Suppressor macrophage treated with lipopolysaccharide for 1 hour (primary cell): ENCODE measurements around the gene CRTC2.

ENCODE experiments used
- DNase-seq, 3 donors: peaks; one replicate each; pipeline ENCODE4 v3.0.0-alpha.2; 2020 to 2022

CRTC2 gene

DNA sequence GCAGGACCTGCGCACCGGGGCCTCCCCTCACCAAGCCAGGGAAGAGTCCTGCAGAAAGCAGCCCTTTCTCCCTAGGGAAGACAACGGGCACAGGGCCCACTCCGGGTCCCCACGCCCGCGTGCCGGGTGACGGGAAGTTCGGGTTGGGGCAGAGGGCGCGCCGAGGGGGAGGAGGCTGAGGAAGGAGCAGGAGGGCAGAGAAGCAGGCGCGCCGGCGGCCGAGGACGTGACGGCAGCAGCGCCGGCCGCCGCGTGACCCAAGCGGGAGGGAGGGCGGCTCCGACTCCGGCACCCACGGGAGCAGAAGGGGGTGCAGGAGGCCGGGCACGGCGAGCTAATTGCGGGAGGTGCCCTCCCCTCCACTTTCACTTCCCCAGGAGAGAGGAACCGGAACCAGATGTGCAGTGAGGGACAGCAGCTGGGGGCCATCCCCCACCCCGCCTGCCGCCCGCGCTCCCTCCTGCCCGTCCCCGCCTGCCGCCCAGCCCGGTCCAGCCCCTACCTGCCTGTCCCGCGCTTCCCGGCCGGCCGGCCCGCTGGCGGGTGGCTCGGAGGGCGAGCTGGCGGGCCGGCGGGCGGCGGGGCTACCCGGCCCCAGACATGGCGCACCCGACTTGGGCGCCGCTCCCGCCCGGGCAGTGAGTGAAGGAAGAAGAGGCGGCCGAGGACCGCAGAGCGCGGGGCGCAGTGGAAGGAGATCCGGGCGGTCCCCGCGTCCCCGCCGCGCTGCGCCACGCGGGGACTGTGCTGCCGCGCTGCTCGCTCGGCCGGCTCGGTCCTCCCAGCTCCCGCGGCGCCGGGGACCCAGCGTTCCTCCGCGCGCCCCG lies 12.4 kb downstream of the CRTC2 start:
- DNase-seq, result peak; percentile 97 to 98 (median 97)

DNA sequence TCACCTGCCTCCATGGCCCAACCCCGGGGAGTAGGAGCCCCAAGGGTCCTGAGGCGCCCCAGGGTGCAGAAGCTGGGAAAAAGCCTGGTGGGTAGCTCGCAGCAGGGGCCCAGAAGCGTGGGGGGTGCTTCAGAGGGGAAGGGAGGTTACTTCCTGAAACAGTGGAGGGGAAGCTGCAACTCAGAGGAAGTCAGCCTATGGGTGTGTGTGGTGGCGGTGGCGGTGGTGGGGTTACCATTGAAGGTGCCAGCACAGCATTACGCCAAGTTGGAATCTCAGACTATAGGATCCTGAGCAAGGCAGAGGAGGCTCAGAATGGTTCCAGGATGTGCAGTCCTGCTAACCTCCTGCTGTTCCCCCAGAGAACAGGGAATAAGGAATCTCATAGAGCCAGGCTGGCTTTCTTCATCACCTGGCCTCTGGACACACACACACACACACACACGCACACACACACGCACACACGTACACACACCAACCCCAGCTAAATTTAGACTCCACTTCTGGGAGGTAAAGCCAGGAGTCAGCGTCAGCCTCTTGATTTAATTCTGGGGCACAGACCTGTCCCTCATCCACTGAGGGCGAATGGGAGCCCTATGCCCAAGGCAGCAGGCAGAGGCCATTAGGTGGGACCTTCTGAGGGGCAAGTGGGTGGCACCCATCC lies 13.1 kb downstream of the CRTC2 start:
- peak; percentile 91 to 93 (median 92) for DNase-seq

DNA sequence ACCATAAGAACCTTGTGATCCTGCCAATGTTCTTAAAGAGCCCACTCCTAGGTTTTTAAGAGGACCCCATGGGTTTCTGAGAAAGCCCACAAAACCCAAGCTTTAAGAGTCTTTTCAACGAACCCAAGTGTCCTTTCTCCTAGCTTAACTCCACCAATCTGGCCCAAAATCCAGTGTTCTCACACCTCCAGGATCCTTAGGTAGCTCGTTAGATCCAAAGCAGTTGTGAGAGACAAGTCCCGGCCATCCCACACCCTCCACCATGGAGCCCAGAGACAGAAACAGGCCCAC lies 13.6 kb downstream of the CRTC2 start:
- no peak for DNase-seq

DNA sequence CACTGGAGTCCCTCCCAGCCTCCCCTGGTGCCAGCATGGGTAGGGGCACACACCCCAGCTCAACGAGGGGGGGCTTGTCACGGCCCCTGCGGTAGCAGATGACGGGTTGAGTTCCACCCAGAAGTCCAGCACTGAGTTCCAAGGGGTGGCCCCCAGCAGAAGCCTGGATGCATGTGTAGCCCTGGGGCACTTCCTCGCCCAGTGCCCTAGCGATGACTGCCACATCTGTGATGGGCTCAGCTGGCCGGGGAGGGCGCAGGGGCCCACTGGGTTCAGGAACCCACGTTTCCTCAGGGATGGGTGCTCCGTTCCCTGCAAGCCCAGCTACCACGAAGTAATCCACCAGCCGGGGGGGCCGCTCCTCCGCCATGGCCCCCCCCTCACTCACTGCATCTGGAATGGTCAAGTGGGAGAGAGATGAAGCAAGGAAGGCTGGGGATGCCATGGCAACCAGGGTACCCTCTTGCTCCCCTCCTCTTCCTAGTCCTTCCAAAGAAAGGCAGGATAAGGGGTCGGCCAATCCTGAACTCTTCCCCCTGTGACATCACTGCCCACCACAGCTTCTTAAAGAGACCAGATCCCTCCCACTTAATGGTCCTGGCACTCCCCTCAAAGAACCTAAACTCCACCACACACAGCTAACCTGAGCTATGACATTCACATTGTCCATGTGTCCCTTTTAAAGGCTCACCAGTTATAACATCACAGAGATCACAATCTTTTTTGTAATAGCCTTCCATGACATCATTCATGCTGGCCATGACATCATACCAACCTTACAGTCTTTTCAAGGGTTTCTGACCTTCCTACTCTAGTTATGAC lies 14.2 kb downstream of the CRTC2 start:
- peak; percentile 63 to 78 (median 77) for DNase-seq

DNA sequence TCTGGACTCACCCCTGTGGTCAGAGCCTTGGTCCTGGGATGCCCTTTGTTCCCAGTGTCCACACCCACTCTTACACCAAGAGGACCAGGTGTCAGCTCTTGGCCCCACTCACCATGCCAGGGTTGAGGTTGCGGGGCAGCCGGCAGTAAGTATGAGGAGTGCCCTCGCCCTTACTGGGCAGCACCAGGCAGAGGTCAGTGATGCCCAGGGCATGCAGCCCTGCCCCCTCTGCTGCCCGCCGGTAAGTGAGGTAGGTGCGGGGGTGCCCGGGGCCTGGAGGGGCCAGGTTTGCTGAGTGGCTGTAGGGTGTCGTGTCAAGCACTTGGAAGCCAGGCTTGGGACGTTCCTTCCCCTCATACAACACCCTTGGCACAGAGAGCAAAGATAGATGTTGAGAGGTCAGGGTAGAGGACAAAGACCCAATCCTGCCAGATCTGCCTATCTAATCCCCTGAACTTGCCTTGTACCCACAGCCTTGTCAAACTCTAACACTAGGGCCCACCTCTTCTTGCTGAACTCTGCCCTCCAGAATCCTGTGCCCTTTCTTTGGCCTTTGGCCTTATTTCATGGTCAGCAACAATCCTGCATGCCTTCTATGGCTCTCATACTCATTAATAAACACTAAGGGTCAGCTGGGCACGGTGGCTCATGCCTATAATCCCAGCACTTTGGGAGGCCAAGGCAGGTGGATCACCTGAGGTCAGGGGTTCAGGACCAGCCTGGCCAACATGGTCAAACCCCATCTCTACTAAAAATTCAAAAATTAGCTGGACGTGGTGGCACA lies 15.5 kb downstream of the CRTC2 start:
- no peak for DNase-seq

DNA sequence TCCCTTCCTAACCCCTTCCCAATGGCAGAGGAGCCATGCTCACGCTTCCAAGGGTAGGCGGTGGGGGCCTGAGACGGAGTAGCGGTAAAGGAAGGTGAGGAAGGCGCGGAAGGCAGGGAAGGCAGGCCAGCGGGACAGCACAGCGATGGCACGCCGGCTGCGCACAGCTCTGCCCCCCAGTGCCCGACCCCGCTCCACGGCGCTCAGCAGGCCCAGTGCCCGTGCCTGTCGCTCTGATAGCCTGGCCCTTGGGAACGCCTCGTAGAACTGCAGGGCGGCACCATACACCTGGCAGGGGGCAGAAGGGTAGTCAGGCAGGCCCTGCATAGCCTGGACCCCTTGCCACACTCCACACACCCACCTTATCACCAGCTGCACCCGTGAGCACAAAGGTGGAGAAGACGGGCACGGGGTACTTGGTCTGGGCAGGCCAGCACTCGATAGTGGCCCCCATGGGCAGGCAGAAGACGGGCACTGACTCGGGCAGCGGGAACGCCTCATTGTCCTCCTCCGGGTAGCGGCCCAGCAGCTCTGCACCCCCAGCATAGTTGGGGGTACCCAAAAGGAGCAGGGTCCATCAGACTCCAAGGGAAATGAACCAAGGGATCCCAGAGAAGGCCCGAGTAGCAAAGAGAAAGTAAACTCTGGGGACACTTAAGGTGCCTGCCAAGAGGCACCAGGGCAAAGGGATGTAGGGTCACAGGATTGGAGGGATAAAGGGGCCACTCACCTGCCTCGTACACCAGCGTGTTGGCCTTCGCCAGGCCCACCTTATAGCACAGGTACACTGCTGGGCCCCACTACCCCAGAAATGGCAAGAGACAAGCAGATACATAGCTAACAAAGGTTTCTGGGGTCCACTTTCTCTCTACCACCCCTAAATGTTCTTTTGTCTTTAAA lies 16.3 kb downstream of the CRTC2 start:
- no peak for DNase-seq

DNA sequence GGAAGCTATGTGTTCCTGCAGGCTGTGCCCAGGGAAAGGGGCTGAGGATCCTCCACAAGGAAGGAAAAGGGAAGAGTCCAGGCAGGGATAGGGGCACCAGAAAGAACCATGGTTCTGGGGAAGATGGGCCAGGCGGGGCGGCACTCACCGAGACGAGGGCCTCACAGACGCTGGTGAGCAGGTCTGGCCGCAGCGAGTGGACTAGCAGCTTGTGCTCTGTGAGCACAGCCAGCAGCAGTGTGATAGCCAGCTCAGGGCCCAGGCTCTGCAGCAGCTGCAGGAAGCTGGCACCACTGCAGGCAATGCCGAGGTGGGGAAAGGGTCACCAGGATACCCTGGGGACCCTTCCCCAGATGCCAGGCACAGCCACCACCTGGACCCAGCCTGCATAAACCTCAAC lies 17.7 kb downstream of the CRTC2 start:
- no peak for DNase-seq

DNA sequence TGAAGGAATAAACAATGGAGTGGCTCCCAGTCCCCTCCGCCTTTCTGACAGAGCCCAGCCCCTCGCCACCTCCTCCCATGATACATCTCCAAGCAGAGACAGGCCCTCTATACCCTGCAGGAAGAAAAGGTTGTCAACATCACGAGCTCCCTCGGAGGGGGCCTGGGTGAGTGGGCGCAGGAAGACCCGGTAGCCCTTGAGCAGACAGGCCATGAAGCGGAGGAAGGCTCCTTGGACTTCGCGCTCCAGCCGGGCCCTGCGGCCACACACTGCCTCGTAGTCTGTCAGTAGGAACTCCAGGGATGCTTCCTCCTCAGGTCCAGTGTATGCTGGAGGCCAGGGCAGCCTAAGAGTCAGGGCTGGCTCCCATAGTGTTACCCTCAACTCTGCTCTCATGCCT lies 18.9 kb downstream of the CRTC2 start:
- DNase-seq, result no peak

DNA sequence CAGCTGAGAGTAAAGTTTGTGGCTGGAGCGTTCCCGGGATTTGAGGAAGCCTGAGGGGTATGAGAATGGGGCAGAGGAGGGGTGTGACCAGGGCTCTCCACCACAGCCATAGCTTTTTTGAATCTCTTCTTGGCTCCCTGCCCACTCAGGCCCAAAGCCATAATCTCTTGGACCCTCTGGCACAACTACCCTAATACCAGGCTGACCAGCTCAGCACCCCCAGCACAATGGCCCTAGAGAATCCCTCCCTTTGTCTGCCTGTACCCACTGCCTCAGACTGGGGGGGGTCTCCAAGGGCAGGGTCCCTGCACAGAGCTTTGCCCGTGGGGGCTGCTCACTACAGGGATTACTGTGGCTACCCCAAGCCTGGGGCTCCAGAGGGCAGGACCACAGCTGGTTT lies 19.4 kb downstream of the CRTC2 start:
- no peak for DNase-seq

DNA sequence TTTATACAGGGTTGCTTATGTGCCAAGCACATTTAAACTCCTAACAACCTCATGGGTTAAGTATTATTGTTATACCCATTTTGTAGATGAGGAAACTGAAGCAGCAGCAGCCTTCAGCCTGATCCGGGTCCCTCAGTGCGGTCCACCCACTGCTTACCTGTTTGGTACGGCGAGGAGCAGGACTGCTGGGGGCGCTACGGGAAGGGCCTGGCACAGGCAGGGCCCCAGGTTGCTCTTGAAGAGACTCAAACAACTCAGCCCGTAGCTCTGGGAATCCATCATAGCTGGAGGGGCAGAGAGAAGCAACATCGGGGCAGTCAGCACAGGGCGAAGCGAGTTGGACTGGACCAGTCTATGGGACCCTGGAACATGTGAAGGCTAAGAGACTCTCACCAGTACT lies 21.1 kb downstream of the CRTC2 start:
- DNase-seq, result no peak

DNA sequence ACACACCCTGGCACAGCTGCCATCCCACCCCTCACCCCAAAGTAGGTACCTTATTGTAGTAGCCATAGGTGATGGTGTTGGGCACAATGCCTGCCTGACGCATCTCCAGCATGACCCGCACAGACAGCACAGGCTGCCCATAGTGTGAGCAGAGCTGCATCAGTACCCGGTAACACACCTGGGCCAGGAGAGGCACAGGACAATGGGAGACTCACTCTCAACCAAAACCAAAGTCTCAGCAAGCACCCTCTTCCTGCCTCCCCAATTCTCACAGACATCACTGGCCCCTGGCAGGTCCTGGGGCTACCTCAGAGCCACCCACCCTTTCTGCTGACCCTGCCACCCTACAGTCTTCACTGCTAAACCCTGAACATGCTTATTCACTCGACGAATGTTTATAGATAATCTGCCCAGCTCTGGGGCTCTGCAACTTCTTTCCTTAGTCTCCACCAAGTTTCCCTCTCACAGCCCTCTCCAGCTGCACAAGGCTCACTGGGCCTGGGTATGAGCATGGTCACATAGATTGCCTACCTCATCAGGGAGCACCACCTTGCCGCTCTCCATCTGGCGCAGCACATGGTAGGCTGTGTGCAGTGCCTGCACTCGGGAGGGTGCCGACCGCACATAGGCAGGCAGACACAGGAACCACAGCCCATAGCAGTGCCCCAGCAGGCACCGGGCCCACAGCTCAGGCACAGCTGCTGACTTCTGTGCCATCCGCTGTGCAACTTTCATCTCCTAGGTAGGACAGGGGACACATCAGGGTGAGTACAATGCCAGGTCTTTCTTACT lies 22.2 kb downstream of the CRTC2 start:
- DNase-seq, result no peak

DNA sequence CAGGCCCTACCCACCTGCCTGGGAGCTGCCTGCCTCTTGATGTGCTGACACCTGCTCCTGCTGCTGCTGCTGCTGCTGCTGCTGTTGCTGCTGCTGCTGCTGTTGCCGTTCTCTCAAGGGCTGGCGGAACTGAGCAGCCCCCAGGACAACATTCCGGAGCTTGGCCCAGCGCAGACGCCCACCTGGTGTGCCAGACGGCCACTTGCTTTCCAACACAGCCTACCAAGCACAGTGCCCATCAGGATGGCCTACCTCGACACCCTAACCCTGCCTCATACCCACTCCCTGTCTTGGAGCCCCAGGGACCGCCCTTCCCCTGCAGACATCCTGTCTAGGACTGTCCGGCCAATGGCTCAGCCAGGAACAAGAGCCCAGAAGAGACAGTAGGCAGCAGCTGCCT lies 23.7 kb downstream of the CRTC2 start:
- DNase-seq, result no peak

DNA sequence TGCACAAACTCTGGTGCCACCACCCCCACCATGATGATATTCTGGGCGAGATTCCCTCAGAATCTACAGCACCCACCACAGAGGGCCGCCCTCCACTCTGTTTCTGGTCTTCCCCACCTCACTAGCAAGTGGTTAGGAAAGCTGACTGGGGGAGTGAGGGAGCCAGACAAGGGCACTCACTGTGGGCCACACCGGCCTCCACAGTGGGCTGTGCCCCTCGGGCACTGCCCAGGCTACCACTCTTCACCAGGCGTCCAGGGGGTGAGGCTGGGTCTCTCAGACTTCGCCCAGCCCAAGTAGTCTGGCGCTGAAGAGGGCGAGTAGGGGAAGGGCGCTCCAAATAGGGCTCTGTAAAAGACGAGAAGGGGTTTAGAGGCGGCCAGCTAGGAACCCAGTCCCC lies 24.5 kb downstream of the CRTC2 start:
- no peak for DNase-seq

DNA sequence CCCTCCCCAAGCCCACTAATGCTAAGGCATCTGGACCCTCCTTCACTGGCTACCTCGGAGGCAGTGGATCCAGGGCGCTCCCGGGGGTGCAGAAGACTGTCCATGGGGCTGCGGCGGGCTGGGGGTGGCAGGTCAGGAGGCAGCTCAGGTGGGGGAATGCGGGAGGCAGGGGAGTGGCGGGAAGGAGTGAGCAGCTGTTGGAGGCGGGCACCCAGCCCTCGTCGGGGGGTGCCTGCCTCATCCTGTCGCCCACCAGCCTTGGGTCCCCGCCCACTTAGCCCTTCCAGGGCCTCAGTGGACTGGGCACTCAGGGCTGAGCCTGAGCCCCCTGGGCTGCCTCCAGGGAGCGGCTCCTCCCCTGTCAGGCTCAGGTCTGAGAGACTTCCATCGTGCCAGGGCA lies 25.0 kb downstream of the CRTC2 start:
- DNase-seq, result no peak

DNA sequence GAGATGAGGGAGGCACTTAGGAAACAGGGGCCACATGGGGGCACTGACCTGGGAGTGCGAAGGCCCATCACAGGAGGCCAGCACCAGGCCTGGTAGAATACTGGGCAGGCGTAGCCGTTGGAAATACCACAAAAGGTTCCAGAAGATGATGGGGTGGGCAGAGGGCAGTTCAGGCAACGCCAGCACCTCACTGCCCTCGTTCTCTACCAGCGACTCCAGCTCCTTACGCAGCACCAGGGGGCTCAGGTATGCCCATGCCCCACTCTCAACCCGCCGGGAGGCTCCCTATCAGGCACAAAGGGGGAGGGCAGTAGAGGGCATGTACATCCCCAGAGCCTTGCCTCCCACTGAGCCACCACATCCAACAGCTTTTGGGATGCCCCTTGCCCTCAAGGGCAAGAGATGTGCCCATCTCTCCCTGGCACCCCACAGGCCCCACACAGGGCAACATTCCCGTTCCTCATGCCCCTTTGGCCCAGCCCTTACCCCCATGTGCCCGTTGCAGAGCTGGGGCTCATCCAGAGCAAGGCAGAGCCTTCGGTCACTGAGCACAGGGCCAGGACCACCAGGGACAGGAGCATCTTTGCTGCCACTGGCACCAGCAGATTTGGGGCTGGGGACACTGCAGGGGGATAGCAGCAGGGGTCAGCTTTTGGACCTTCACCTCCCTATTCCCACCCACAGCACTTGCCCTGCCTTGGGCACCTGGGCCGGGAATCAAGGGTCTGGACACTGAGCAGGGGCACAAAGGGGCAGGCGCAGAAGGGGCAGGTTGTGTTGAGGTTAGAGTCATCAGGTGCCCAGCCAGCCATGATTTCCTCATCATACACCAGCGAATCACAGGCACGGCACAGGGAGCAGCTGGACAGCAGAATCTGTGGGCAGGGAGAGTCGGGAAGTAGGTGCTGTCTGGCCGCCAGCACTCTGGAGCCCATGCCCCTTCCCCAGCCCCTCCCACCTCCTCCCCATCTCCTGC lies 26.0 kb downstream of the CRTC2 start:
- no peak for DNase-seq

DNA sequence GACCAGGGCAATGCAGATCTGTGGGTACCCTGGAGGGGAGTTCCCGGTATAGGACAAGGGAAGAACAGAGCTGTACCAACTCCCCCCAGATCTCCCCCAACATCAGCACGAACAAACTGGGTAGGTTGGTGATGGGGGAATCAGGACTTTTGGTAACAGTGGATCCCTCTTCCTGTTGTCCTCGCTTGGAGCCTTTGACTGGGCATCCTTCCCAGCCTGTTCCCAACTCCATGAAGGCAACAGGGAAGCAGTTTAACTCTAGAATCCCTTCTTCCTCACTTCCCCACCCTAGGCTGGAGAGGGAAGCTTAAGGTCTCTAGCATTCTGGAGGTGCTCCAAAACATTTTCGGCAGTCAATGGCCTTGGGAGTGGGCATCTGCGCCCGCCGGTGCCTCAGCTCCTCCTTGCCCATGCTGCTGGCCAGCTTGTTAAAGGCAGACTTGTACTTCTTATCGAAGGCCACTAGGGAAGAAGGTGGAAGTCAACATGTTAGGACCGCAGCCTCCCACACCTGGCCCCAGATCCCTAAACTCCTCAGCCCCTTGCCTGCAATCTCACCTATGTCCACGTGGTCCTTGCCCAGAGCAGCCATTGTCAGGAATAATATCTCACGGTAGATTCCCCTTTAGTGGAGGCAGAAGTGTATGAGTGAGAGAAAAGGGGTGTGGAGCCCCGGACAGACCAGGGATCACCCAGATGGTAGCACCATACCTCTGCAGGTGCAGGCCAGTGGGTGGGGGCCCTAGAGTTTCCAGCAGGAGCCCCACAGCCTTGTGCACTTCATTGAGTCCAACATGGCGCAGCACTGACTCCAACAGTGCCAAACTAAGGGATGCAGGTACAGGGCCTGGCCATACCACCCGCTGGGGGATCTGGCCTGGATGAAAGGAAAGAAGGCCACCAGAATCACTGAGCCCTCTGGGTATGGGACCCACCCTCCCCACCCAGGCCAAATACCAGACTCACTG lies 28.1 kb downstream of the CRTC2 start:
- DNase-seq, result no peak

DNA sequence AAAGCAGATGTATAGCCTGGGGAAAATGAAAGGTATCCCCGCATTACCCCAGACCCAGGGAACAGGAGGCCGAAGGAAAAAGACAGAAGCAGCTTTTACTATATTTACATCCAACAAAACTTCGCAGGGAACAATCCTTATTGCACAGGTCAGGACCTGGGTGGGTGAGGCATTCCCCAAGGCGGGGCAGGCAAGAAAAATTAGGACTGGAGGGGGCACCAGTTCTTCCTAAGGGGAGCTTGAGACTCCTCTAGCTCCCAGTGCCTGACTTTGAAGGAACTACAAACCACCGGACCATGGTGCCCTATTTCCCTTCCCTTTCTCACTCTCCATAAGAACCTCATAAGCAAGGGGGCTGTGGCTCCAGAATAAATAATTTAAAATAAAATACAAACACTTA lies 29.0 kb downstream of the CRTC2 start:
- DNase-seq, result no peak

DNA sequence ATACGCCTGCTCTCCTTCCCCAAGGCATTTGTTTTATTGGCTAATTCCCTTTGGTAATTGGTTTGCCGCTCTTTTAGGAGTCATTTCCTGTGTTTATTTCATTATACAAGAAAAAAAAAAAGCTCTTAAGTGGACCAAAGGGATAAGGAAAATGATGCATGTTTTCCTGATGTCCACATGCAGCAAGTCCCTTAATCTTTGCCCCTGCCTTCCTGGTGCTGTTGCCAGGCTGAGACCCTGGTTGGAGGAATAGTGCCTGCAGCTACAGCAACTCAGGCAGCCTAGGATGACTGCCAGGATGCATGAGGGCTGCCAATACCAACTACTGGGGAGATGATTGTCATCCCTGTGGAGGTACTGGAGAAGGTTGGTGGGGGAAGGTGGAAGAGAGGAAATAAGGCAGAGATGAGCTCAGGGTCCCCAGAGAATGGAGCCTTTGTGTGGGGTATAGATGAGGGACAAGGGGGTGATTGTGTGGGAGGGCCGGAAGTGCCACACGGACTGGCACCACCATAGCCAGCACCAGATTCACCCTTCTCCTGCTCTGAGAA lies 29.5 kb downstream of the CRTC2 start:
- no peak for DNase-seq
